Smooth muscle cell (in vitro differentiated cells): ENCODE measurements around the gene KRT31. TPM values are rescaled to one million over a fixed set of nuclear protein-coding genes. Genes with fewer than 3 reads are reported as not detected.

Experiments used
- DNase-seq: peaks from one replicate; lab custom pipeline; 2025; ENCODE audit not compliant: unreplicated experiment; lab: John Stamatoyannopoulos, UW
- H2AFZ ChIP-seq: fragments of 200-600 bp; sonication (generic); 2 replicates; pipeline ENCODE4 v1.6.0; 2016; ENCODE audit warnings: antibody characterized with exemption, low read depth, mild to moderate bottlenecking
- H3F3A ChIP-seq: fragments of 200-600 bp; sonication (generic); 2 replicates; pipeline ENCODE4 v1.6.0; 2017; ENCODE audit warnings: antibody characterized with exemption, low read depth
- H3K27ac ChIP-seq: fragments of 200-600 bp; sonication (generic); 2 replicates; pipeline ENCODE4 v1.5.1; 2016; ENCODE audit warnings: low read depth, mild to moderate bottlenecking
- H3K27me3 ChIP-seq: fragments of 200-600 bp; sonication (generic); 2 replicates; pipeline ENCODE4 v1.6.1; 2016; ENCODE audit warnings: low read depth, mild to moderate bottlenecking
- H3K36me3 ChIP-seq: fragments of 200-600 bp; sonication (generic); 2 replicates; pipeline ENCODE4 v1.5.1; 2016; ENCODE audit warnings: low read depth
- H3K4me1 ChIP-seq: fragments of 200-600 bp; sonication (generic); 2 replicates; pipeline ENCODE4 v1.5.1; 2016; ENCODE audit warnings: low read depth
- H3K4me2 ChIP-seq: fragments of 200-600 bp; sonication (generic); 2 replicates; pipeline ENCODE4 v1.6.0; 2016; ENCODE audit warnings: mild to moderate bottlenecking
- H3K4me3 ChIP-seq: fragments of 200-600 bp; sonication (generic); 2 replicates; pipeline ENCODE4 v1.5.1; 2016; ENCODE audit warnings: mild to moderate bottlenecking
- H3K79me2 ChIP-seq: fragments of 200-600 bp; sonication (generic); 2 replicates; pipeline ENCODE4 v1.6.0; 2016; ENCODE audit warnings: low read depth, mild to moderate bottlenecking
- H3K9ac ChIP-seq: fragments of 200-600 bp; sonication (generic); 2 replicates; pipeline ENCODE4 v1.6.0; 2016; ENCODE audit warnings: low read depth
- H3K9me3 ChIP-seq: fragments of 200-600 bp; sonication (generic); replicated peaks from 2 replicates; pipeline ENCODE4 v1.5.1; 2016; ENCODE audit warnings: low read depth
- H4K20me1 ChIP-seq: fragments of 200-600 bp; sonication (generic); 2 replicates; pipeline ENCODE4 v1.6.0; 2016; ENCODE audit warnings: low read depth
- WGBS: methylation state at CpG from one replicate; pipeline ENCODE4 v1.1.7; 2016; ENCODE audit warnings: low lambda C conversion rate; 5-methylcytosine and 5-hydroxymethylcytosine counted together
- polyA plus RNA-seq: library from polyadenylated mRNA; unstranded; fragments of >200 nt; fragmentation: Nextera tagmentation; extraction: Ambion mirVana; gene quantifications from 2 replicates; pipeline ENCODE4 v1.2.1, GENCODE V29; 2016
- total RNA-seq: library from RNA; depleted of rRNA; stranded (reverse); fragments of >200 nt; gene quantifications from 2 replicates; pipeline ENCODE4 v1.2.3, GENCODE V29; 2014
- TF ChIP-seq, protein P1 (sequence below): fragments of 200-600 bp; sonication (generic); IDR thresholded peaks from 2 replicates; pipeline ENCODE4 v1.5.1; 2017; ENCODE audit warnings: borderline replicate concordance, mild to moderate bottlenecking, antibody characterized with exemption; ENCODE audit not compliant: insufficient read depth, poor library complexity, severe bottlenecking

Gene KRT31
- total and polyA plus RNA-seq, 2 experiments from 2014 or later, result not detected

DNA sequence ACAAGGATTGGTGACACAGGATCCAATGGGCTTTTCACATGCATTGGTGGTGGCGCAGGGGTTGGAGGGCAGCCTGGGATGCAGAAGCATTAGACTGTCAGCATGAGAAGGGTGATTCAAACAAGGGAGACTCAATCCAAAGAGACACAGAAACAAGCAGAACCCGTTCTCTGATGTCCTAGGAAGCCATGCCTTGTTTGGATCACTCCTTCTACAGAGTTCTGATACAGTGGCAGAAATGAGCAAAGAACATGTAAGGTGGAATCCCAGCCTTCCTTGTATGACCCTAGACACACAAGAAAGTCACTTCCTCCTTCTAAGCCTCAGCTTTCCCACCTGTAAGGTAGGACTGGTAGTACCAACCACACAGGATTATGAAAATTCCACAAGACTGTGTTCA is 33.5 kb downstream of the KRT31 start:
- 83% methylated on average over 2 of the region's 2 CpGs for WGBS
- Histone ChIP-seq H3K9ac (no peak overlapping the region), H3F3A (peaks cover 9% of the 10 kb centered on the region), H4K20me1 (no peaks in the 10 kb centered on the region), H3K4me2 (no peak overlapping the region), H3K9me3 (no peaks in the 10 kb centered on the region), H3K4me1 (no peaks in the 10 kb centered on the region), H2AFZ (no peak overlapping the region), H3K27ac (no peak overlapping the region), H3K27me3 (no peaks in the 10 kb centered on the region), H3K36me3 (no peaks in the 10 kb centered on the region), H3K4me3 (no peak overlapping the region), H3K79me2 (no peaks in the 10 kb centered on the region)
- TF ChIP-seq, protein P1, sequence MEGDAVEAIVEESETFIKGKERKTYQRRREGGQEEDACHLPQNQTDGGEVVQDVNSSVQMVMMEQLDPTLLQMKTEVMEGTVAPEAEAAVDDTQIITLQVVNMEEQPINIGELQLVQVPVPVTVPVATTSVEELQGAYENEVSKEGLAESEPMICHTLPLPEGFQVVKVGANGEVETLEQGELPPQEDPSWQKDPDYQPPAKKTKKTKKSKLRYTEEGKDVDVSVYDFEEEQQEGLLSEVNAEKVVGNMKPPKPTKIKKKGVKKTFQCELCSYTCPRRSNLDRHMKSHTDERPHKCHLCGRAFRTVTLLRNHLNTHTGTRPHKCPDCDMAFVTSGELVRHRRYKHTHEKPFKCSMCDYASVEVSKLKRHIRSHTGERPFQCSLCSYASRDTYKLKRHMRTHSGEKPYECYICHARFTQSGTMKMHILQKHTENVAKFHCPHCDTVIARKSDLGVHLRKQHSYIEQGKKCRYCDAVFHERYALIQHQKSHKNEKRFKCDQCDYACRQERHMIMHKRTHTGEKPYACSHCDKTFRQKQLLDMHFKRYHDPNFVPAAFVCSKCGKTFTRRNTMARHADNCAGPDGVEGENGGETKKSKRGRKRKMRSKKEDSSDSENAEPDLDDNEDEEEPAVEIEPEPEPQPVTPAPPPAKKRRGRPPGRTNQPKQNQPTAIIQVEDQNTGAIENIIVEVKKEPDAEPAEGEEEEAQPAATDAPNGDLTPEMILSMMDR, result no peak
- no peak for DNase-seq

DNA sequence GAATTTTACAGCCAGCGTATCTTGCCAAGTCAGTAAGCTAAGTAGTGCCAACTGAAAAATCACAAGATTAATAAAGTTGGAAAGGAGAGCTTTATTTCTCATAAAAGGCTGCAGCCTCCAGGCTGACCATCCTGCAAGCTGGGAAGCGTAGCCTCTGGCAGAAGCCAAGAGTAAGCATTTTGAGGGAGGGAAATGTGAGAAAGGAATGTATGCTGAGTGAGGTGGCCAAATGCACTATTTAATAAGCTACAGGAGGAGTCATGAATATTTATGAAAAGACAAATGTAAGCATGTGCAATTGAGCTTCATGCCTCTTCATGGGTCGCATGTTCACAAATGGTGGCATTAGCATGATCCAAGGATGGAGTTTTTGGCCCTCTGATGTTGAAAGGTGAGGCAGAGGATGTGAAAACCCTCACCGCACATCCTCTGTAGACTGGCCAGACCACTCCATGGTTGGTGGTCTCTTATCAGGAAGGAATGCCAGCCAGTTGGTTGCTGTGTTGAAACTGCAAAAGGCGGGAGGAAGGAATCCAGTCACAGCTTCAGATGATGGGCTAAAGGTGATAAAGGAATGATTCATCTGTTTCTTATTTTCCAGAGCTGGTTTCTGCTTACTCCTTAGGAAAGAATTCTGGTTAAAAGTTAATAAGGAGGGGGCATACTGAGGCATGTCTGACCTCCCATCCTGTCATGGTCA is 37.0 kb downstream of the KRT31 start:
- Histone ChIP-seq H3K9ac (no peak overlapping the region), H2AFZ (no peak overlapping the region), H3K4me1 (no peaks in the 10 kb centered on the region), H3K36me3 (no peaks in the 10 kb centered on the region), H4K20me1 (no peaks in the 10 kb centered on the region), H3K4me3 (no peak overlapping the region), H3K4me2 (peak overlapping the region; percentile 38), H3K27me3 (no peaks in the 10 kb centered on the region), H3K27ac (peak overlapping the region; percentile 75), H3K79me2 (no peaks in the 10 kb centered on the region), H3K9me3 (no peaks in the 10 kb centered on the region), H3F3A (peaks cover 9% of the 10 kb centered on the region)
- DNase-seq, result no peak
- WGBS, result 45% methylated on average over 5 of the region's 5 CpGs
- TF ChIP-seq, protein P1, result no peak

DNA sequence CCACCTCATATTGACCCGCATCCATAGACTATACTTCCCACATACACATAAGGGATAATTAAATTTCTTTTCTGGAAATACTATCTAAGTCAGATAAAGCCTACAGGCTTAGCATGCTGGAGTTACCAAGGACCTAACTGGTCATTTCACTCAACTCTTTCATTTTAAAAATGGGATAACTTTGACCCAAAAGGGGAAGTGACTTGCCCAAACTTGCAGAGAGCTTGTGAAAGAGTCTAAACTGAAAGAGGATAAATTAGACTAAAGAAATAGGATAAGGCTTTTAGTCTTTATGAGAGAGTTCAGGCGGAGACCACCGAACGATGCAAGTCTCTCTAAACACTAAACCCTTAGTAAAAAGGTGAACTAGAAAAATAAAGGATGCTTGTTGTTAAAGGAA is 42.9 kb downstream of the KRT31 start:
- H2AFZ ChIP-seq, result no peak overlapping the region
- no peak overlapping the region for H3K9ac ChIP-seq
- H3K27me3 ChIP-seq, result no peaks in the 10 kb centered on the region
- H3K4me1 ChIP-seq, result no peaks in the 10 kb centered on the region
- no peaks in the 10 kb centered on the region for H3K36me3 ChIP-seq
- no peak overlapping the region for H3K4me2 ChIP-seq
- H3K4me3 ChIP-seq, result no peak overlapping the region
- 95% methylated on average over 4 of the region's 4 CpGs for WGBS
- H3K79me2 ChIP-seq, result no peaks in the 10 kb centered on the region
- no peak overlapping the region for H3K27ac ChIP-seq
- no peaks in the 10 kb centered on the region for H3F3A ChIP-seq
- DNase-seq, result no peak
- TF ChIP-seq, protein P1, result no peak
- no peaks in the 10 kb centered on the region for H4K20me1 ChIP-seq
- H3K9me3 ChIP-seq, result no peaks in the 10 kb centered on the region
